Upper lobe of left lung (tissue), 6 donors: ENCODE results near the gene TFEC. TPM values are rescaled to one million over a fixed set of nuclear protein-coding genes. Genes with fewer than 3 reads are reported as not detected.

Experiments used
- ATAC-seq, 2 donors: fragments of 200-7000 bp; cut with Tn5 transposase; one replicate each; pipeline ENCODE4 v1.9.1; 2022; ENCODE audit warnings: mild to moderate bottlenecking in 2 of 2, moderate library complexity in 2 of 2; ENCODE audit not compliant: low FRiP score in 2 of 2
- DNase-seq, 2 donors: peaks; one replicate each; pipeline ENCODE4 v3.0.0-alpha.2; 2019 to 2020
- H3K27ac ChIP-seq, 4 donors: fragments of 200-600 bp; sonication (generic); one replicate each; pipeline ENCODE4 v1.5.1; 2016 to 2019
- H3K27me3 ChIP-seq, 4 donors: fragments of 200-600 bp; sonication (generic); one replicate each; pipeline ENCODE4 v1.5.1; 2017 to 2019
- H3K36me3 ChIP-seq, 4 donors: fragments of 200-600 bp; sonication (generic); one replicate each; pipeline ENCODE4 v1.5.1; 2016 to 2019
- H3K4me1 ChIP-seq, 4 donors: fragments of 200-600 bp; sonication (generic); one replicate each; pipeline ENCODE4 v1.5.1; 2018 to 2019
- H3K4me3 ChIP-seq, 4 donors: fragments of 200-600 bp; sonication (generic); one replicate each; pipeline ENCODE4 v1.5.1; 2017 to 2019; ENCODE audit warnings: mild to moderate bottlenecking in 2 of 4, moderate library complexity in 1 of 4
- H3K9me3 ChIP-seq, 4 donors: fragments of 200-600 bp; sonication (generic); one replicate each; pipeline ENCODE4 v1.5.1; 2018 to 2019
- CTCF ChIP-seq, 6 experiments: fragments of 450-650 bp in 4 of 6; fragments of 200-600 bp in 2 of 6; sonication (generic) in 2 of 6; IDR thresholded peaks; one replicate each; pipeline ENCODE4 v1.5.1; 2016 to 2019; ENCODE audit warnings: antibody characterized with exemption in 6 of 6
- EP300 ChIP-seq, 4 donors: sonication (generic); formaldehyde crosslinking; IDR thresholded peaks; one replicate each; pipeline ENCODE4 v1.5.1; 2017; ENCODE audit warnings: antibody characterized with exemption in 4 of 4, control low read depth in 2 of 4
- POLR2A ChIP-seq, 4 donors: fragments of 450-650 bp; IDR thresholded peaks; one replicate each; pipeline ENCODE4 v1.5.1; 2016 to 2017; ENCODE audit warnings: antibody characterized with exemption in 4 of 4, mild to moderate bottlenecking in 2 of 4
- POLR2AphosphoS5 ChIP-seq, 2 donors: sonication (generic); formaldehyde crosslinking; IDR thresholded peaks; one replicate each; pipeline ENCODE4 v1.5.1; 2017; ENCODE audit warnings: antibody characterized with exemption in 2 of 2
- WGBS, 2 donors: methylation state at CpG; one replicate each; pipeline ENCODE4 v1.1.5; 2017 to 2018; 5-methylcytosine and 5-hydroxymethylcytosine counted together
- total RNA-seq, 6 donors: library from RNA; depleted of rRNA in 4 of 6; stranded (reverse); fragments of >200 nt in 4 of 6; gene quantifications; one replicate each; pipeline versions ENCODE4 v1.1.0 to v1.2.1, GENCODE V29; 2016 to 2021
- donor health status: DM: no; HTN: no; CAD: no; lungs with moderate emphysema.
- donor health status: DM: no; HTN: yes; CAD: no; lungs with severe emphysema.

Gene TFEC, protein sequence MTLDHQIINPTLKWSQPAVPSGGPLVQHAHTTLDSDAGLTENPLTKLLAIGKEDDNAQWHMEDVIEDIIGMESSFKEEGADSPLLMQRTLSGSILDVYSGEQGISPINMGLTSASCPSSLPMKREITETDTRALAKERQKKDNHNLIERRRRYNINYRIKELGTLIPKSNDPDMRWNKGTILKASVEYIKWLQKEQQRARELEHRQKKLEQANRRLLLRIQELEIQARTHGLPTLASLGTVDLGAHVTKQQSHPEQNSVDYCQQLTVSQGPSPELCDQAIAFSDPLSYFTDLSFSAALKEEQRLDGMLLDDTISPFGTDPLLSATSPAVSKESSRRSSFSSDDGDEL
- total RNA-seq: 10 to 100 TPM; 15.4 to 29.4 (median 21.6) TPM

DNA sequence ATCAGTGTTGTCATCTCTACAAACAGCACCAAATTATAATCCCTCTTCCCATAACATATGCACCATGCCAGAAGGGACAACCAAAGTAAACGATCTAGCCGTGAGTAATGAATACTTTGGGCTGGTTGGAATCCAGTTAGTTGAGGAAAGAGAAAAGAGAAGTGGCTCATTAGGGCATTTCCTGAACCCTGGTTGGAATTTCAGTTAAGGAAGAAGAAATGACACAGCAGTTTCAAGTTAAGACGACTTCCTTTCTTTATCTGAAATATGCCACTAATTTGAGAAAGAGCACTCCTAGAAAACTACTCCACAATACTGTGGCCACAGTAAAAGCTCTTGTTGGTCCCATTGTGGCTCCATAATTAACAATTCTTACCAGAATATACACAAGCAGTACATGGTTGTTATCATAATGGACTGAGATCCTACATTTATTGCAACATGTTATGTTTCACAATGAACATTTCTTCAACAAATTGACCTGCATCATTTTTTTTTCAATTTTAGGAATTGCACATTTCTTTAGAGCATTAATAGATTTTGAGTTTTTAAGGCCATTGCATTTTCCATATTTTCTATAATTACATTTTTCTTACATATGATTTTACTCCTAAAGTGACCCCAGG is at the start of gene TFEC:
TFEC (minus strand) TSS at position 113 of the 626 bp plus-strand sequence. CDS start 46,322 bp downstream, outside the sequence.
- H3K4me3 ChIP-seq: peak within 1 kb of the TSS in 3 of 4 donors; percentile 7 to 35 (median 15)
- DNase-seq (no peak), ATAC-seq (peak in 1 of 2 donors; percentile 72)
- H3K9me3 ChIP-seq: no peaks in the 10 kb centered on the region
- 7 to 8% methylated on average over 3 of the region's 3 CpGs for WGBS, 2 donors
- peak within 1 kb of the TSS in 3 of 4 donors; percentile 4 to 49 (median 41) for H3K27ac ChIP-seq
- no peak for TF ChIP-seq CTCF (IDR thresholded peaks at IDR 0.05)
- no peak for TF ChIP-seq EP300 (IDR thresholded peaks at IDR 0.05)
- TF ChIP-seq POLR2A (IDR thresholded peaks at IDR 0.05): peak in 1 of 4 donors; percentile 56
- no peak for TF ChIP-seq POLR2AphosphoS5 (IDR thresholded peaks at IDR 0.05)
- no peaks in the 10 kb centered on the region for H3K36me3 ChIP-seq
- H3K4me1 ChIP-seq: no peaks in the 10 kb centered on the region
- no peaks in the 10 kb centered on the region for H3K27me3 ChIP-seq

DNA sequence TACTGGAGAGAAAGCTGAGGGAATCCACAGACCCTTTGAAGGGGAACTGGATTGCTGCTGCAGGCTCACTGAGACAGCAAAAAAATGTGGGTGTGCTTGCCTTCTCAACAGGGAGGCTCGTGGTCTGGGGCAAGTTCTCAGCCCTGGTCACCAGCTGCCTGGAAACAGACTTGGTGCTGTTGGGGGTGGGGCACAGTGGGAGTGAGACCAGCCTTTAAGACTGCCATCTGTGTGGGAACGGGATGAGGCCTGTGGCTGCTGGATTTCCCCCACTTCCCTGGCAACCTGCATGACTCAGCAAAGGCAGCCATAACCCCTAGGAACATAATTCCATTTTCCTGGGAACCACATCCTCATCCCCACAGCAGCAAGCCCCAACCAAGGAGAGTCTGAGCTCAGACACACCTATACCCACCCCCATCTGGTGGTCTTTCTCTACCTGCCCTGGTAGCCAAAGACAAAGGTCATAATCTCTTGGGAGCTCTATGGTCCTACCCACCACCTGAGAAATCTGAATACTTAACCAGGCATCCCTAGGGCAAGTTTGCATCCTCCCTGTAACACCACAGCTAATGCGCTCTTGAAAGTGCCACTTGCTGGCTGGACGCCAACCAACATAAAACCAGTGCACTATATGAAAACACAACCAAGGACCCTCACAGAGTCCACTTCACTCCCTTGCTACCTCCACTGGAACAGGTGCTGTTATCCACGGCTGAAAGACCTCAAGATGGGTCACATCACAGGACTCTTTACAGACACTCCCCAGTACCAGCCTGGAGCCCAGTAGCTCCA is 45.0 kb upstream of the TFEC start:
- DNase-seq (no peak), ATAC-seq (no peak)
- Histone ChIP-seq H3K27ac (no peak overlapping the region), H3K36me3 (no peaks in the 10 kb centered on the region), H3K4me3 (no peak overlapping the region), H3K4me1 (no peaks in the 10 kb centered on the region), H3K9me3 (no peaks in the 10 kb centered on the region), H3K27me3 (no peaks in the 10 kb centered on the region)
- no peak for TF ChIP-seq POLR2A (IDR thresholded peaks at IDR 0.05)
- no peak for TF ChIP-seq EP300 (IDR thresholded peaks at IDR 0.05)
- no peak for TF ChIP-seq CTCF (IDR thresholded peaks at IDR 0.05)
- TF ChIP-seq POLR2AphosphoS5 (IDR thresholded peaks at IDR 0.05): no peak
- 77 to 87% methylated on average over 5 of the region's 5 CpGs for WGBS, 2 donors

DNA sequence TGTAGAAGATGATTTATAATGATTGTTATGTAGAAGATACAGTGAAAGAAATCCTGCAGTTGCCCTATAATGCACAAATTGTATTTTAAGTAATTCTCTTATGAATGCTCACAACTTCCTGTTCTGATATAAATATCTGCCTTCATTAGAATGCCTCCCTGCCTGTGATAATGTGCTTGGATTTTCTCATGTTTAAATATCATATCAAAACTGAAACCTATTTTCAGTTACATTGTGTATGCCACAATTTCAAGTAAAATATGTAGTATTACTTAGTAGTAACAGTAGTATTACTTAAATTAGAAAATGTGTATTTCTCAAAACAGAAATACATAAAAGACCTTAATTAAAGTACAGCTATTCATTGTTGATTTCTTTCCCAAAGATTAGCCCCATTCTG is 41.1 kb upstream of the TFEC start:
- Histone ChIP-seq H3K27me3 (no peaks in the 10 kb centered on the region), H3K9me3 (no peaks in the 10 kb centered on the region), H3K27ac (no peak overlapping the region), H3K4me1 (no peaks in the 10 kb centered on the region), H3K4me3 (no peak overlapping the region), H3K36me3 (no peaks in the 10 kb centered on the region)
- ATAC-seq: no peak
- DNase-seq: no peak
- TF ChIP-seq POLR2AphosphoS5 (IDR thresholded peaks at IDR 0.05) (no peak), POLR2A (IDR thresholded peaks at IDR 0.05) (no peak), EP300 (IDR thresholded peaks at IDR 0.05) (no peak), CTCF (IDR thresholded peaks at IDR 0.05) (no peak)

DNA sequence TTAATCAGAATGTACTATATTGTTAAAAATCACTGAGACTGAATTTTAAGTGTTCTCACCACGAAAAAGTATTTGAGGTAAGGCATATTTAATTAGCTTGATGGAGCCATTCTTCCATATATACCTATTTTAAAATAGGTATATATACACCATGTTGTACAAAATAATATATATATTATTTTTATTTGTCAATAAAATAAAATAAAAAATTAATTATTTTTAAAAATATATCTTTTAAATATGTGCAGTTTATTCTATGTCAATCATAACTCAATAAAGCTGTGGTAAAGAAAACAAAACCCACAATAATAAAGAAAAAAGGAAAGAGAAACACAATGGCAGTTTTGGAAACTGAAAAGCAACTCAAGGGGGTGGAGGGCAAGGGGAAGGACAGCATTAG is 33.6 kb upstream of the TFEC start:
- H3K27ac ChIP-seq: no peak overlapping the region
- H3K36me3 ChIP-seq: no peaks in the 10 kb centered on the region
- H3K9me3 ChIP-seq: no peaks in the 10 kb centered on the region
- WGBS, 2 donors: 75 to 84% methylated on average over 1 of the region's 1 CpG
- ATAC-seq (no peak), DNase-seq (no peak)
- no peaks in the 10 kb centered on the region for H3K4me1 ChIP-seq
- H3K4me3 ChIP-seq: no peak overlapping the region
- no peaks in the 10 kb centered on the region for H3K27me3 ChIP-seq
- TF ChIP-seq EP300 (IDR thresholded peaks at IDR 0.05): no peak
- no peak for TF ChIP-seq POLR2AphosphoS5 (IDR thresholded peaks at IDR 0.05)
- no peak for TF ChIP-seq POLR2A (IDR thresholded peaks at IDR 0.05)
- no peak for TF ChIP-seq CTCF (IDR thresholded peaks at IDR 0.05)
